Activated CD8-positive, alpha-beta memory T cell treated with anti-CD3 and anti-CD28 coated beads, Interleukin-2, amount 50 U/mL, for 4 hours (primary cell): ENCODE data around the gene NUDT8.
A peak's percentile ranks its signal among the peaks of the same experiment; 100 is the strongest.
"Not testable (repeated sequence)": the region's sequence is repeated elsewhere in the genome, so short reads cannot be mapped to it uniquely, and the experiment has no call there.

Source experiments
- DNase-seq: peaks from one replicate; pipeline ENCODE4 v3.0.0-alpha.2; 2020

The NUDT8 gene

DNA sequence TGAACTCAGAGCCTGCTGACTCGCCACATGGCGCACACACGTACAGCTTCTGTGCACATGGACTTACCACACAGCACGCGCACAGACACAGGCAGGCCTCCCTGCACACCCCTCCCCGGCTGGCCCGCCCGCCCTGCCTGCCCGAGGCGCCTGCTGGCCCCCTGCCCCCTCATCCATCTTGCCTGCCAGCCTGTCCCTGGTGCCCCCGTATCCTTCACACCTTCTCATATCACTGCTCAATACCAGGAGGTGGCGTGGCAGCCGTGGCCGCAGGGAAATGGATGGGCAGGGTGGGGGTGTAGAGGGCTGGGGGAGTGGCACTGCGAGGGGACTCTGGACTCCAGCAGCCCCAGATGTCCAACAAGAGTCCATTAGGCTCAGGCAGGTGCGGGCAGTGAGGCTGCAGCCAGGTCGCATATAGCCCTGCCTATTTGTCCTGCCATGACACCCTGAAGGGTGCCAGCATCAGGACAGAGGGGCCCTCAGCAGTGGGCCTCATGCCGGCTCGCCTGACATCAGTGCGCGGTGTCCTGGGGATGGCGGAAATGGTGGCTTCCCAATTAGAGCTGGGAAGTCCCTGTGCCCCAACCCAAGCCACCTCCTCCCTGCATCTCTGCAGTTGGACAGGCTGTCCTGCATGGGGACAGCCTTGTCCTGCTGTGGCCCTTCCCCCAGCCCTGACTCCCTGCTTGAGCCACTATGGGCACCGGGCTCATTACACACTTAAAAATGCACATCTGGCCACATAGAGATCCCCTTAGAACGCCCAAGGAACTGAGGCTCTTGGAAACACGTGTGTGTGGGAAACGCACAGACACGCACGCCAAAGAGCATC, 11.8 kb upstream of the NUDT8 start:
- no peak for DNase-seq

GRCh38 chr11:67640758-67641337, 11.1 kb upstream of the NUDT8 start:
- no peak for DNase-seq

DNA sequence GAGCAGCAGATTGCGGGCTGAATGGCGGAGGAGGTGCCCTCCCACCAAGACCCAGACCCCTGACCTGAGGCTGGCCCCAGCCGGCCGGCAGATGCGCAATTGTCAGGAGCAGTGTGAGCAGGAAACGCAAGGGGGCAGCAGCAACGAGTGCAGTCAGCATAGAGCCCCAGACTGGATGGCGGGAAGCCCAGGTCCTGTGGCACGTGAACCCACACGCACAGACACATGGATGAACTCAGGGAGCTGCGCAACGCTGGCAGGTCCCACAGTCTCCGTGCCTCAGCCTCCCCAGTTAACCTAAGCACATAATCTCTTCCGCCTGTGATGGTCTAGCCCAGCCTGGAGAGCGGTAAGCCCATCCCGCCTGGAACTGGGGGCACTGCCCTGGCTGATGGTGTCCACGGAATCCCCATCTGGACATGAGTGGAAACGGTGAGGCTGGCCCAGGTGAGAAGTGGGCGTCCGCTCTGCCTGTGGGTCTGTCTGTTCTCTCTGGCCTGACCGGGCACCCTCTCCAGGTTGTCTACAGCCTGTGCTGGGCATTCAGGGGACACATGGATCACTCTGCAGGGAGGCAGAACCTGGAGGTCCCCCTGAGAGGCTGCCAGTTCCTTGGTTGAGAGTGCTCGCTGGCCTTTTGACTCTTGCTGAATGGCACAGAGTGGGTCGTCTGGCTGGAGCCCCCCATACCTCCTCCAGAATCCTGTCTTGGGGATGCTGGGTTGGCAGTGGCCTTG, 10.5 kb upstream of the NUDT8 start:
- DNase-seq, result peak; percentile 55

- no peak for DNase-seq
These were observed 9.7 kb upstream of the NUDT8 start, which contains the start of gene TBX10 for GRCh38 chr11:67639438-67639859. TBX10 (minus strand) TSS chr11:67639763; CDS start chr11:67639472, 291 bp downstream.

GRCh38 chr11:67638535-67639437, 9.0 kb upstream of the NUDT8 start:
- DNase-seq, result no peak

DNA sequence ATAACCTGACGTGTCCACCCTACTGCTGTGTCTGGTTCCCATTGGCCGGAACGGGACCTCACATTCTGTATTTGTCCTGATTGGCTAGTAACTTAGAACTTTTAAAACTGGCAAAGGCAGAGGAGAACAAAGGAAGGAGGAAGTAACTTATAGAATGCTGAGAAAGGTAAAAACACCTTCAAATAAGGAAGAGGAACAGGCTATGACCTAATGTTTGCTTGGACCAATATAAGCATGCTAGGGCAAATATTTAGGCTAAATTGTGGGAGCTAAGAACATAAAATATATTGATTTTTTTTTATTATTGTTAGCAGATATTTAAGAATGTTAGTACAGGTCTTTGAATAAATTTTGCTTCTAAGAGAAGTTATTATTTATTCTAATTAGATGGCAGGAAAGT, 7.7 kb upstream of the NUDT8 start:
- DNase-seq, result not testable (repeated sequence)

DNA sequence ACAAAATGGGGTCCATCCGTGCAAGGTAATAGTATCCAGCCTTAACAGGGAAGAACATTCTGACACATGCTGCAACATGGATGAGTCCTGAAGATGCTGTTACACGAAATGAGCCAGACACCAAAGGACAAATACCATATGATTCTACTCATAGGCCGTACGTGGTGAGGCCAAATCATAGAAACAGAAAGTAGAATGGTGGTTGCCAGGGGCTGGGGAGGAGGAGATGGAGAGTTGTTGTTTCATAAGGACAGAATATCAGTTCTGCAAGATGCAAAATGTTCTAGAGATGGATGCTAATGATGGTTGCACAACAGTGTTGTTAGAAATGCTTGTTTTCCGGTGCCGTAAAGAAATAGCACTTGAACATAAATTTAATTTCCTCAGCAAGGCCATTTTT, 7.2 kb upstream of the NUDT8 start:
- no peak for DNase-seq

DNA sequence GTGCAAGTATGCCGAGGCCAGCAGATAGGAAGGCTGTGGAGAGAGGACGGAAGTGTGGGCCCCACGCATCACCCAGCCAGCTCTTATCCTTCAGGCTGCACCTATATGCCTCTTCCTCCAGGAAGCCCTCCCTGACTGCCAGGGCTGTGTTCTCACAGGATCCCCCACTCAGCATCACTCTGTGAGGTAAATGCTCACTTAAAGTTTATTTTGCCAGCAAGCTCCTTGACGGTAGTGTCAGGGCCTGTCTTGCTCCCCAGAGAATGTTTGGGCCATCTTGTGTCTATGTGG, 5.4 kb upstream of the NUDT8 start:
- DNase-seq, result no peak

GRCh38 chr11:67634366-67635230, 4.9 kb upstream of the NUDT8 start:
- no peak for DNase-seq

DNA sequence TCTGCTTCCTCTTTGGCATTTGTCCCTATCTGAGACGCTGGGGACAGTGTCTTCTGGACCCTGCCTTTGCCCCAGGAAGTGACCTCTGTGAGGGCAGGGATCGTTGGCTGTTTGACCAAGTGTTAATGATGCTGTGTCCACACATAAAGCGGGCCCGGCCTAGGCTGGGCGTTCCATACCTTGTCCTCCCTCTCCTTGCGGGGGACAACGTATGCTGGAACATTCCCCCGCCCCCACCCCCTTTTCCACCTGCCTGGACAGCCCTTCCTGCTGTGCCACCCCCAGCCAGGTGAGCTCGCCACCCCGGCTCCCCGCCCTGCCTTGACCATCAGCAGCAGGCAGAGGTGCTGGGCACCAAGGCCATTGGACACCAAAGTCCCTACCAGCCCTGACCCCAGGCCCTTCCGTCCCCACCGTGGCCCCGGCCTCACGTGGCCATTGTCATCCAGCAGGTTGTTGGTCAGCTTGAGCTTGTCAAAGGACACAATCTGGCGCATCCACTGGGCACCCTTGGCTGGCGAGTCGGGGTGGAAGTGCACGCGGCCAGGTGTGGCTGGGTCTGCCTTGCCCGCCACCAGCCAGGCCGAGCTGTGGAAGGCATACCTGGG, 4.1 kb upstream of the NUDT8 start:
- DNase-seq, result no peak

DNA sequence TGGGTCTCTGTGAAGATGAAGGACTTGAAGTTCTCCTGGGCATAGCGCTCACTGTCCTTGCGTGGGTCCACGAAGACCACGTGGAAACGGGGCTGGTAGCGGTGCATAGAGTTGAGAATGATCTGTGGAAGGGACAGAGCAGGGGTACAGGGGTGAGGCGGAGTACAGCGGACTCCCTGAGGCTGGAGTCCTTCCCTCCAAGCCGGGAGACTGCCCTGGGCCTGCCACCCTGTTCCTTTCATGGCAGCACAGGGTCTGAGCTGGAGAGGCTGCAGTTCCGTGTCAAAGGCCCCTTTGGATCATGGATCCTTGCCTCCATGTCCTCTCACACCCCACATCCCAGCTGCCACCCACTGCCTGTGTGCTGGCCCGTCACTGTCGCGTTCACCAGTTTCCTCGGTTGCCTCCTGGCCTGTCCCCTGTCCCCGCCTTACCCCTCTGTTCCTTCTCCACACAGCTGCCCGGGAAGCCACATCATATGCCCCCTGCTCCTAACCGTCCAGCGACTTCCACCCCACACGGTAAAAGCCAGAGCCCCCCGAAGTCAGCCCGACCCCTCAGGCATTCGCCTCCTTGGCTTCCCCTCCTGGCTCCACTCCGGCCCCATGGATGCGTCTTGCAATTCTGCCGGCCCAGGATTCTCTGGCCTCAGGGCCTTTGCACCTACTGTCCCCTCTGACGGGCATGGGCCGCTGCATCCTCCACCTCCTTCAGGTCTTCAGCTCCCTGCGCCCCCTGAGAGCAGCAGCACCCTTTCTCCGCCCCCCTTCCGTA, 3.4 kb upstream of the NUDT8 start:
- DNase-seq, result no peak

- DNase-seq, result no peak
These were observed 2.6 kb upstream of the NUDT8 start for GRCh38 chr11:67632175-67632981.

GRCh38 chr11:67631853-67632174, 2.1 kb upstream of the NUDT8 start:
- DNase-seq, result no peak

- DNase-seq, result no peak
These were observed 1.7 kb upstream of the NUDT8 start for GRCh38 chr11:67631411-67631810.

- no peak for DNase-seq
These were observed 1.2 kb upstream of the NUDT8 start for GRCh38 chr11:67630943-67631331.

- peak; percentile 92 for DNase-seq
These were observed 648 bp upstream of the NUDT8 start for GRCh38 chr11:67630228-67630942.

DNA sequence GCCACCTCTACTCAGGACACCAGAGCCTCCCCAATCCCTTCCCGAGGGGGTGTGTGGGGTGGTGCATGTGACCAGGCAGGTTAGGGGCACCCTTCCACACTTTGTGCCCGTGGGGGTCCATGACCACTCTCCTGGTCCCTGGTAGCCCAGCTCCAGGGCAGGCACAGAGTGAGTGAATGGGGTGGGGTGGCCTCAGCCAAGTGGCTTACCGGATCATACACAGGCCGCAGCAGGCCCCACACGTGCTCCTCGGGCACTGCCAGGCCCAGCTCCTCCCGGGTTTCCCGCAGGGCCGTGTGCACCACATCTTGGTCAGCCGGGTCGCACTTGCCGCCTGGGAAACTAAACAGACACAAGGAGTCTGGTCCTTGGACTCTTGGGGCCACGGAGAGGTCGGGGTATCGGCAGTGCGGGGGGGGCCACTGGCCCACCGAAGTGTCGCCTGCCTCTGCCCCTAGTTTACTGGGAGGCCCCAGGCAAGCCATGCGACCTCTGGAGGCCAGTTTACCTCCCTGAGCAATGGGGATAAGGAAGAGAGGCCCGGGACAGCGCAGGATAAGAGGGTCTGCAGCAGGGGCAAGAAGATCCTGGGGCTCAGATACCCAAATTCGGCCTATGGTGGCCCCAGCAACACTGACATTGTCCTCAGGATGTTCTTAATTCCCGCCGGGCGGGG, 889 bp downstream of the NUDT8 start:
- no peak for DNase-seq

- DNase-seq, result no peak
These were observed 1.7 kb downstream of the NUDT8 start for GRCh38 chr11:67627812-67628624.
